Tibial nerve (tissue), 4 donors: Measurements from ENCODE around the gene ADAMTS3.

Experiments used
- EP300 ChIP-seq, 2 donors: sonication (generic); formaldehyde crosslinking; IDR thresholded peaks; one replicate each; pipeline ENCODE4 v1.6.1; 2017; ENCODE audit warnings: antibody characterized with exemption in 2 of 2, mild to moderate bottlenecking in 1 of 2
- POLR2A ChIP-seq, 2 donors: fragments of 450-650 bp; IDR thresholded peaks; one replicate each; pipeline ENCODE4 v1.6.1; 2017; ENCODE audit warnings: antibody characterized with exemption in 2 of 2, mild to moderate bottlenecking in 2 of 2, moderate library complexity in 2 of 2
- TF ChIP-seq, protein P1 (sequence below), 5 experiments: fragments of 200-600 bp in 3 of 5; fragments of 450-650 bp in 2 of 5; sonication (generic) in 3 of 5; IDR thresholded peaks; one replicate each; pipeline ENCODE4 v1.5.1; 2016 to 2019; ENCODE audit warnings: antibody characterized with exemption in 5 of 5, mild to moderate bottlenecking in 3 of 5, moderate library complexity in 2 of 5

DNA sequence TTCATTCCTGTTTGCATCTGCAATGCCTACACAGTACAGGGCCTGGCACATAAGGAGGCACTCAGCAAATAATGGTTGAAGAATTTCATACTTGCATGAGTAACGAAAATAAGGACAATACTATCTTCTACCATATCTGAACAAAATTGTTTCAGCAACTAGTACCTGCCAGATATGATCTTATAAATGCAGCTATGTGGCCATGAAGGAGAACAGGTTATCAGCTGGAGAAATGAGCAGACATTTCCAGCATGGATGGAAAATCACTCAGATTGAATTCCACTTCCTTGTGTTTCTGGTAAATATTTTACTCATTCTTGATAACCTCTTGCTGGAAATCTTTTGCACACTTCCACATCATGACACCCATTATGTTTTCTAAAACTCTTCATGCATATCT is 204.0 kb downstream of the ADAMTS3 start:
- TF ChIP-seq EP300 (IDR thresholded peaks at IDR 0.05) (no peak), POLR2A (IDR thresholded peaks at IDR 0.05) (no peak)
- TF ChIP-seq, protein P1, sequence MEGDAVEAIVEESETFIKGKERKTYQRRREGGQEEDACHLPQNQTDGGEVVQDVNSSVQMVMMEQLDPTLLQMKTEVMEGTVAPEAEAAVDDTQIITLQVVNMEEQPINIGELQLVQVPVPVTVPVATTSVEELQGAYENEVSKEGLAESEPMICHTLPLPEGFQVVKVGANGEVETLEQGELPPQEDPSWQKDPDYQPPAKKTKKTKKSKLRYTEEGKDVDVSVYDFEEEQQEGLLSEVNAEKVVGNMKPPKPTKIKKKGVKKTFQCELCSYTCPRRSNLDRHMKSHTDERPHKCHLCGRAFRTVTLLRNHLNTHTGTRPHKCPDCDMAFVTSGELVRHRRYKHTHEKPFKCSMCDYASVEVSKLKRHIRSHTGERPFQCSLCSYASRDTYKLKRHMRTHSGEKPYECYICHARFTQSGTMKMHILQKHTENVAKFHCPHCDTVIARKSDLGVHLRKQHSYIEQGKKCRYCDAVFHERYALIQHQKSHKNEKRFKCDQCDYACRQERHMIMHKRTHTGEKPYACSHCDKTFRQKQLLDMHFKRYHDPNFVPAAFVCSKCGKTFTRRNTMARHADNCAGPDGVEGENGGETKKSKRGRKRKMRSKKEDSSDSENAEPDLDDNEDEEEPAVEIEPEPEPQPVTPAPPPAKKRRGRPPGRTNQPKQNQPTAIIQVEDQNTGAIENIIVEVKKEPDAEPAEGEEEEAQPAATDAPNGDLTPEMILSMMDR (IDR thresholded peaks at IDR 0.05): no peak
